Left forelimb (tissue), 1 donor: Measurements from ENCODE around the gene ARPC4.

Experiments used
- DNase-seq: peaks from one replicate; pipeline ENCODE4 v3.0.0-alpha.2; 2018; ENCODE audit warnings: low spot score

ARPC4 gene

GRCh38 chr3:9793161-9793781 lies 389 bp downstream of the ARPC4 start:
- no peak for DNase-seq

GRCh38 chr3:9794400-9794799 lies 1.5 kb downstream of the ARPC4 start:
- no peak for DNase-seq

DNA sequence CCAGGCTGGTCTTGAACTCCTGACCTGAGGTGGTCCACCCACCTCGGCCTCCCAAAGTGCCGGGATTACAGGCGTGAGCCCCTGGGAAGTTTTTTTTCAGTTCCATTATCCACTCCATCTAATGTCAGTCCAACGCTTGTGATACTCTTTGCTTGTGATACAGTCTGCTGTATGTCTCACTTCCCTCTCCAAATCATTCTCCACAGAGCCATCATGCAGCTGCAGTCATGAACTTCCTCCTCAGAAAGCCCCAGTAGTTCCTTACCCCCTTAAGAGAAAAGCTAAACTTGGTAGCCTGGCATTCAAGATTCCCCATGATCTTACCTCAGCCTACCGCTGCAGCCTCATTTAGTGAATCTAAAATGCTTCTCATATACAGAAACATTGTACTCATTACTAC lies 2.3 kb downstream of the ARPC4 start:
- DNase-seq: no peak

- no peak for DNase-seq
These were observed 4.5 kb downstream of the ARPC4 start for GRCh38 chr3:9797196-9797945.

DNA sequence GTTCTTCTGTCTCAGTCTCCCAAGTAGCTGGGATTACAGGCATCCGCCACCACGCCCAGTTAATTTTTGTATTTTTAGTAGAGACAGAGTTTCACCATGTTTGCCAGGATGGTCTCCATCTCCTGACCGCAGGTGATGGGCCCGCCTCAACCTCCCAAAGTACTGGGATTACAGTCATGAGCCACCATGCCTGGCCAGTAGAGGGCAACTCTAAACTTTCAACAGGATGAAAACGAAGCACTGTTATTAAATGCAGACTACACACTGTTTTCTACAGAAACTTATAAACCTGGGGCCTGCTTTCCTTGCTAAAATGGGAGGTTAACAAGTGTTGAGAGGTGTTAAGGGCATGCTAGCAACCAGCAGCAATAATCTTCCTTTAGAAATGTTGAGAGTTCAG lies 7.6 kb downstream of the ARPC4 start:
- no peak for DNase-seq

GRCh38 chr3:9803494-9803893 lies 10.6 kb downstream of the ARPC4 start:
- no peak for DNase-seq

GRCh38 chr3:9804996-9805395 lies 12.1 kb downstream of the ARPC4 start:
- DNase-seq: no peak

DNA sequence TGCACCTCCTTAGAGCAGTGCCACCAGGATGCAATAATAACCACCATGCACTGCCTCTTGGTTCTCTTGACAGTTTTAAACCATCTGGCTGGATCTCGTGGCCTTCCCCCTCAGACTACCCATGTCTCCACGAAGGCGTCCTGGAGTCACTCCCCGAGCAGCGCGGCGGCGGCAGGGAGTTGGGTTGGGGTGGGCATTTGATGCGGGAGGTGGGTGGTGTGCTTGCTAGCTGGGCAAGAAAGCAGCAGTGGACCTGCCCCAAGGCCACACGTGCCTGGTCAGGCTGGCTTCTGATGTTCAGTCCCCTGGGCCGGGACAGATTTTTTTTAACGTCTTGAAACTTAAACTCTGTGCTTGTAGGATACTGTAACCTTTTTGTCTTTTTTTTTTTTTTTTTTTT lies 13.3 kb downstream of the ARPC4 start:
- no peak for DNase-seq

DNA sequence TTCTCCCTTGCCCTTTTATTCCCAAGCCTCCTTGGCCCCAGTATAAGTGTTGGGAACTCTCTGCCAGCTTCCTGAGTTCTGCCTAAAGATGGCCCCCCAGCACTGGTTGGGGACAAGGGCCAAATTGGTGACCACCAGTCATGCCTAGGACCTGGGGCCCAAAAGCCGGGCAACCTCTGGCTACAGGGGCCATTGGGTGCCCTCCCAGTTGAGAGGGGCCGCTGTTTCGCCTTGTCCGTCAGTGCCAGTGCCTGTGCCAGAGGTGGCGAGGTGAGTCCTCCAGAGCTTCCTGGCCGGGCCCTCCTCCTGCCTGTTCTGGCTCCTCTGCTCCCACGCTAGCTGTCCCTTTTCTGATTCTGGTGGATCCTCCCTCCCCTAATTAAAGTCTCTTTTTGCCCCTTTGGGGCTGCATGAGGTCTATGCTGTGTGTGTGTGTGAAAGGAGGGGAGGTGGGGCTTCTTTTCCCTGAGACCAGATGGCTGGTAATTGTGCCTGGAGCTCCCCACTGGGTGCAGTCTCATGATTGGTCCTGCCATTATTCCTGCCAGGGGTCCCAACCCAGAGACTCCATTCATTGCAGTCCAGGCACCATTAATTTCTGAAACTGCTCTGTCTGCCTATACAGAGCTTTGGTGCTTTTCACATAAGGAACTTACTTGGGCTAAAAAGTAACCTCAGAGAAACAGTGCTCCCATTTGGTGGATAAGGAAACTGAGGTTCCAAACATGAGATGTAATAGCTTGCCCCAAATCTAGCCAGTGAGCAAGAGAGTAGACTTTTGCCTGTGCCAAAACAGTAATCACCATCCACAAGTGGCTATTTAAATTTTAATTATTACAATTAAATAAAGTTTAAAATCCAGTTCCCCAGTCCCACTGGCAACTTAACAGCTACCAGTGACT lies 14.1 kb downstream of the ARPC4 start:
- no peak for DNase-seq

GRCh38 chr3:9807981-9808344 lies 15.1 kb downstream of the ARPC4 start:
- DNase-seq: no peak

DNA sequence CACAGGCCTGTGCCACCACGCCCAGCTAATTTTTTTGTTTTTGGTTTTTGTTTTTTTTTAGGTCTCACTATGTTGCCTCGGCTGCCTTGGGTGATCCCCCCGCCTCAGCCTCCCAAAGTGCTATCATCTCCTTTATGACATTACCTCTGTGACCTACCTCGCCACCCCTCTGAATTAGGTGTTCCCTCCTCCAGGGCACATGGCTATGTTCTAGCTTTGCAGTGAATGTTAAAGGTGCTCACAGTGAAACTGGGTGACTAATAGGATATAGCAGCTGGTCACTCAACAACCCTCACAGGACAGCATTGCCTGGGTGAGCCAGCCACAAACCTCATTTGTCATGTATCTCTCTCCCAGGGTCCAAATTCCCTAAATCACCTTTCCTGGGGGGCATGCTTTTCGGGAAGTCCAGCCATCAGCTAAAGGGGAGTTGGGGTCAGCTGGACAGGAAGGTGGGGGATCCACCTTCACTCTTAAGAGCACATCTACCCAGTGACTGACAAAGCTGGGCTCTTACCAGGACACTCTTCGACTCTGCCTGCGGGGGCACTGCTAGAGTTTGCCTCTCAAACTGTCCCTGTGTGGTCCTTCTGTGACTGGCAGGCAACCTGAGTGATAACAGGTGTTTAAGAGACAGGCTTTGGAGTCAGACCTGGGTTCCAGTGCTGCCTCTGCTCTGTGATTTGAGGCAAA lies 15.6 kb downstream of the ARPC4 start:
- no peak for DNase-seq

GRCh38 chr3:9809239-9809614 lies 16.3 kb downstream of the ARPC4 start:
- no peak for DNase-seq

- DNase-seq: peak; percentile 86
These were observed 16.9 kb downstream of the ARPC4 start, which contains the start of gene TTLL3 for GRCh38 chr3:9809615-9810432. Gene TTLL3, plus strand, starts transcription at chr3:9810262. Its CDS starts 400 bp downstream, at chr3:9810662.

- DNase-seq: no peak
These were observed 17.5 kb downstream of the ARPC4 start for GRCh38 chr3:9810433-9810770.

DNA sequence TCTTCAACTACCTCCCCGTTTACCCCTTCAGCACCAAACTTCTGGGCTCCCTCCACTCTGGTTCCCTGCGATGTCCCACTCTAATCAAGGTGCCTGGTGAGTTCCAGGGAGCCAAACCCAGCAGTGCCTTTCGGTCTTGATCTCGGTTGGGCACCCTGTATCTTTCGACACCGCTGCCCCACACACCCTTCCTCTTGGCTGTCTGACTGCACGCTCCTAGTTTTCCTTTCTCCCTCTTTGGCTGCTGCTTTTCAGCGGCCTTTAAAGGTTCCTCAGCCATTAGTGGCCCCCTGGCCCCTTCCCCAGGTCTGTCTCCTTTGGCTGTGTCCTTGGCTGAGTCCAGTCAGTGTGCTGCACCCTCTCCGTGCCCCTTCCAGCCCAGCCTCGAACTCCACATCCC lies 18.0 kb downstream of the ARPC4 start:
- DNase-seq: no peak

DNA sequence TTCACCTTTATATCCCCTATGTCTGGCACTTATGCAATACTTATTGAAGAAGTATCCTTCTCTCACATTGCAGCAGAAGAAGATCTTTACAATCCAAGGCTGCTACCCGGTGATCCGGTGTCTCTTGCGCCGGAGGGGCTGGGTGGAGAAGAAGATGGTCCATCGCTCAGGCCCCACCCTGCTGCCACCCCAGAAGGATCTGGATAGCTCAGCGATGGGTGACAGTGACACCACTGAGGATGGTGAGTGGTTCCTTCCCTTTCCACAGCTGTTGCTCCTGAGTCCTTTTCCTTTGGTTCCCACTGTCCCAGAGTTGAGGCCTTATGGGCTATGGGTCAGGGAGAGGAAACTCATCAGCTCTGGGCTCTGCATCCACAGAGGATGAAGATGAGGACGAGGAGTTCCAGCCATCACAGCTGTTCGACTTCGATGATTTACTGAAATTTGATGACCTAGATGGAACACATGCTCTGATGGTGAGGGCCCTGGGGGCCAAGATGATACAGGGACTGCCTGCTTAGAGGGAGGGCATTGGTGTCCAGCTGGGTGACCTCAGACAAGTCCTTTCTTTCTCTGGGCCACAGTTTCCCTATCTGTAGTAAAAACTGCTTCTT lies 20.1 kb downstream of the ARPC4 start:
- DNase-seq: no peak

DNA sequence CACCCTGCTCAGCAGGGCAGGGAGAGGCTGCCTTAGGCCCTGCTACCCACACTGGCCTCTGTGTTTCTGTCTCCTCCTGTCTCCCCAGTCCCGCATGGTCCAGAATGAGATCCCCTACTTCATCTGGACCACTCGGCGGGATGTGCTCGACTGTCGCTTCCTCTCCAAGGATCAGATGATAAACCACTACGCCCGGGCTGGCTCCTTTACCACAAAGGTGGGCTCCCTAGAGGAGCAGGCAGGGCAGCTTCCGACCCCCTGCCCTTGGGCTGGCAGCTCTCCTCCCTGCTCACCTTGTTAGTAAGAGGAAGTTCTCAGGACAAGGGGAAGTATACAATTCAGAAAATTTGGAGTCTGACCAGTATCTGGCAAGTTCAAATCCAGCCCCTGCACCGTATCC lies 23.1 kb downstream of the ARPC4 start:
- DNase-seq: no peak

- no peak for DNase-seq
These were observed 24.6 kb downstream of the ARPC4 start for GRCh38 chr3:9817436-9817835.

- DNase-seq: no peak
These were observed 25.9 kb downstream of the ARPC4 start for GRCh38 chr3:9818666-9819335.

DNA sequence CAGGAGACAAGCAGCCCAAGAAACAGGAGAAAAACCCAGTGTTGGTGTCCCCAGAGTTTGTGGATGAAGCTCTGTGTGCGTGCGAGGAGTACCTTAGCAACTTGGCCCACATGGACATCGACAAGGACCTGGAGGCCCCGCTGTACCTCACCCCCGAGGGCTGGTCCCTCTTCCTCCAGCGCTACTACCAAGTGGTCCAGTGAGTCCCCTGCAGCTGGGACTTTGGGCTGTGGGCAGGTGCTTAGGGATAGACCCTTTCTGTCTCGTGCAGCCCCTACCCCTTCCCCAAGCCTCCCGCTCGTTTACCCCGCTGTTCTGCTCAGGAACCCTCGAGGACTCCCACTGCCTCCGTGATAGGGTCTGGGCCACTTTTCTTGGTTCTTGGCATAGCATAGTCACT lies 27.7 kb downstream of the ARPC4 start:
- no peak for DNase-seq

DNA sequence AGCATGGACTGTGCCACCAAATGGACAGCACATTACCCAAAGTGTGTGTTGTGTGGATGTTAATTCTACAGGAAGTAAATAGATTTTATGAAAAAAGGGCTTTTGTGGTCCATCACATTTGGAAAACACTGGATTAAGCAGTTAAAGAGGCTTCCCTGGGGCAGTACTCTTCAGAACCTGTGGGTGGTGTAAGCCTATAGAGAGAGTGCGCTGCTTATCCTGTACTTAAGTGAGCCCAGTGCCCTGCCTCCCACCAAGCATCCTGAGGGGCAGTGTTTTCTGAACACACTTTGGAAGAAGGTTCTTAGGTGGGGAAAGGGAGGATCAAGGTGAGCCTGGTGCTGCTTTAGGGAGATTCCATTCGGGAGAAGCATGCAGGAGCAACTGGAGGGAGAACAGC lies 28.1 kb downstream of the ARPC4 start:
- no peak for DNase-seq
